Measurements from ENCODE around the gene HAND2. TPM values are rescaled to one million over a fixed set of nuclear protein-coding genes. Genes with fewer than 3 reads are reported as not detected.

The HAND2 gene
- total and polyA plus RNA-seq, 2 of the 13 experiments (the other 11 are each of a cell fraction or from before 2014, with no cell fraction given) = not detected

DNA sequence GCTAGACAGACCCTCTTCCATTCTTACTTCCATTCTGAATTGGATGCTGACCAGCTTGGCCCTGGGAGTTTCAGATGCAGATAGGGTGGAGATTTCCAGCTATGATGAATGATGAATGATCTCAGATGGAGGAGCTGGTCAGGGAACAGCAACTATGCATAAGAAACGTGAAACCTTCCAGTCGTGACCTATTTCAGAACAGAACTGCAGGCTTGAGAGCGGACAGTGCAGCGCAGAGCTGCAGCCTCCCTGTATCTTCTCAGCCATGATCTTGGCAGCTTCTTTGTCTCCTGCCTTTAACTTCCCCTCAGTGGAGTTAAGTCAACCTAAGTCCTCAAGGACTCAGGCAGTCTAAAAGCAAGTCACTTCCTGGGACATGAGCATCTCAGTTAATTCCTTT lies 43.3 kb upstream of the HAND2 start:
- ChIA-PET CTCF (ENCODE audit: low intra/inter-chr PET ratio, low total read pairs) (no interaction called here), POLR2A (no interaction called here)
- Histone ChIP-seq H3K79me2 (ENCODE audit: insufficient read depth, low read length) (no peaks in the 10 kb centered on the region), H3K27ac (ENCODE audit: extremely low read length, insufficient read depth, low read length) (no peak overlapping the region), H3K4me1 (ENCODE audit: insufficient read depth, low read length) (no peaks in the 10 kb centered on the region), H4K20me1 (ENCODE audit: insufficient read depth, low read length) (no peaks in the 10 kb centered on the region), H3K4me2 (ENCODE audit: low read depth, low read length) (no peak overlapping the region), H3K9me3 (ENCODE audit: low read length) (no peaks in the 10 kb centered on the region), H3K9ac (ENCODE audit: insufficient read depth, low read depth, low read length) (no peak overlapping the region), H3K4me3 (replicated peaks in 1 of 3; ENCODE audit: insufficient read depth in 1 of 3, low read depth in 2 of 3, low read length in 3 of 3) (no peak overlapping the region), H3K27me3 (ENCODE audit: control insufficient read depth in 1 of 2, insufficient read depth in 2 of 2, low read length in 2 of 2) (no peaks in the 10 kb centered on the region), H3K36me3 (replicated peaks in 1 of 2; ENCODE audit: control insufficient read depth in 1 of 2, insufficient read depth in 2 of 2, low read length in 2 of 2) (no peaks in the 10 kb centered on the region), H2AFZ (ENCODE audit: low read length) (no peak overlapping the region)
- ATAC-seq (no peak), DNase-seq (ENCODE audit: low spot score) (no peak), FAIRE-seq (no peak)
- no peak for TF ChIP-seq PRMT3 (CRISPR knock-in tag; IDR thresholded peaks at IDR 0.05; ENCODE audit: borderline replicate concordance, low read depth)
- TF ChIP-seq, protein P1, sequence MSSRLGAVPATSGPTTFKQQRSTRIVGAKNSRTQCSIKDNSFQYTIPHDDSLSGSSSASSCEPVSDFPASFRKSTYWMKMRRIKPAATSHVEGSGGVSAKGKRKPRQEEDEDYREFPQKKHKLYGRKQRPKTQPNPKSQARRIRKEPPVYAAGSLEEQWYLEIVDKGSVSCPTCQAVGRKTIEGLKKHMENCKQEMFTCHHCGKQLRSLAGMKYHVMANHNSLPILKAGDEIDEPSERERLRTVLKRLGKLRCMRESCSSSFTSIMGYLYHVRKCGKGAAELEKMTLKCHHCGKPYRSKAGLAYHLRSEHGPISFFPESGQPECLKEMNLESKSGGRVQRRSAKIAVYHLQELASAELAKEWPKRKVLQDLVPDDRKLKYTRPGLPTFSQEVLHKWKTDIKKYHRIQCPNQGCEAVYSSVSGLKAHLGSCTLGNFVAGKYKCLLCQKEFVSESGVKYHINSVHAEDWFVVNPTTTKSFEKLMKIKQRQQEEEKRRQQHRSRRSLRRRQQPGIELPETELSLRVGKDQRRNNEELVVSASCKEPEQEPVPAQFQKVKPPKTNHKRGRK (CRISPR knock-in tag; IDR thresholded peaks at IDR 0.05) = no peak
- TF ChIP-seq XBP1 (CRISPR knock-in tag; IDR thresholded peaks at IDR 0.05) = no peak
- TF ChIP-seq, protein P2, sequence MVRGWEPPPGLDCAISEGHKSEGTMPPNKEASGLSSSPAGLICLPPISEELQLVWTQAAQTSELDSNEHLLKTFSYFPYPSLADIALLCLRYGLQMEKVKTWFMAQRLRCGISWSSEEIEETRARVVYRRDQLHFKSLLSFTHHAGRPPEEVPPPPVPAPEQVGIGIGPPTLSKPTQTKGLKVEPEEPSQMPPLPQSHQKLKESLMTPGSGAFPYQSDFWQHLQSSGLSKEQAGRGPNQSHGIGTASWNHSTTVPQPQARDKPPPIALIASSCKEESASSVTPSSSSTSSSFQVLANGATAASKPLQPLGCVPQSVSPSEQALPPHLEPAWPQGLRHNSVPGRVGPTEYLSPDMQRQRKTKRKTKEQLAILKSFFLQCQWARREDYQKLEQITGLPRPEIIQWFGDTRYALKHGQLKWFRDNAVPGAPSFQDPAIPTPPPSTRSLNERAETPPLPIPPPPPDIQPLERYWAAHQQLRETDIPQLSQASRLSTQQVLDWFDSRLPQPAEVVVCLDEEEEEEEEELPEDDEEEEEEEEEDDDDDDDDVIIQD (CRISPR knock-in tag; IDR thresholded peaks at IDR 0.05; ENCODE audit: low read depth) = no peak
- no peak for TF ChIP-seq ZNF3 (CRISPR knock-in tag; IDR thresholded peaks at IDR 0.05)
- TF ChIP-seq HMG20B (CRISPR knock-in tag; conservative IDR thresholded peaks at IDR 0.05) = no peak
- no peak for TF ChIP-seq SOX13 (IDR thresholded peaks at IDR 0.05)
- TF ChIP-seq SOX13 (CRISPR knock-in tag; conservative IDR thresholded peaks at IDR 0.05 in 1 of 2, IDR thresholded peaks at IDR 0.05 in 1 of 2) = no peak
- TF ChIP-seq, protein P3, sequence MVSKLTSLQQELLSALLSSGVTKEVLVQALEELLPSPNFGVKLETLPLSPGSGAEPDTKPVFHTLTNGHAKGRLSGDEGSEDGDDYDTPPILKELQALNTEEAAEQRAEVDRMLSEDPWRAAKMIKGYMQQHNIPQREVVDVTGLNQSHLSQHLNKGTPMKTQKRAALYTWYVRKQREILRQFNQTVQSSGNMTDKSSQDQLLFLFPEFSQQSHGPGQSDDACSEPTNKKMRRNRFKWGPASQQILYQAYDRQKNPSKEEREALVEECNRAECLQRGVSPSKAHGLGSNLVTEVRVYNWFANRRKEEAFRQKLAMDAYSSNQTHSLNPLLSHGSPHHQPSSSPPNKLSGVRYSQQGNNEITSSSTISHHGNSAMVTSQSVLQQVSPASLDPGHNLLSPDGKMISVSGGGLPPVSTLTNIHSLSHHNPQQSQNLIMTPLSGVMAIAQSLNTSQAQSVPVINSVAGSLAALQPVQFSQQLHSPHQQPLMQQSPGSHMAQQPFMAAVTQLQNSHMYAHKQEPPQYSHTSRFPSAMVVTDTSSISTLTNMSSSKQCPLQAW (CRISPR knock-in tag; IDR thresholded peaks at IDR 0.05) = no peak
- TF ChIP-seq, protein P4, sequence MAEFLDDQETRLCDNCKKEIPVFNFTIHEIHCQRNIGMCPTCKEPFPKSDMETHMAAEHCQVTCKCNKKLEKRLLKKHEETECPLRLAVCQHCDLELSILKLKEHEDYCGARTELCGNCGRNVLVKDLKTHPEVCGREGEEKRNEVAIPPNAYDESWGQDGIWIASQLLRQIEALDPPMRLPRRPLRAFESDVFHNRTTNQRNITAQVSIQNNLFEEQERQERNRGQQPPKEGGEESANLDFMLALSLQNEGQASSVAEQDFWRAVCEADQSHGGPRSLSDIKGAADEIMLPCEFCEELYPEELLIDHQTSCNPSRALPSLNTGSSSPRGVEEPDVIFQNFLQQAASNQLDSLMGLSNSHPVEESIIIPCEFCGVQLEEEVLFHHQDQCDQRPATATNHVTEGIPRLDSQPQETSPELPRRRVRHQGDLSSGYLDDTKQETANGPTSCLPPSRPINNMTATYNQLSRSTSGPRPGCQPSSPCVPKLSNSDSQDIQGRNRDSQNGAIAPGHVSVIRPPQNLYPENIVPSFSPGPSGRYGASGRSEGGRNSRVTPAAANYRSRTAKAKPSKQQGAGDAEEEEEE (CRISPR knock-in tag; IDR thresholded peaks at IDR 0.05; ENCODE audit: borderline replicate concordance) = no peak
- TF ChIP-seq ZMYM2 (CRISPR knock-in tag; IDR thresholded peaks at IDR 0.05) = no peak
- in situ Hi-C loops (cut with HindIII; ENCODE audit: extremely low pct_ligation_motif_present, low pct_unique_long_range_greater_than_20kb) (no loop called here), intact Hi-C loops (cut with micrococcal nuclease; ENCODE audit: unreplicated experiment) (no loop called here)
- BruUV-seq (replicated peaks) = no TSS peak
- 21% methylated on average over 4 of the region's 4 CpGs for WGBS (ENCODE audit: low lambda C conversion rate)
